Measurements from ENCODE around the gene PRM1. TPM values are rescaled to one million over a fixed set of nuclear protein-coding genes. Genes with fewer than 3 reads are reported as not detected.

Gene PRM1
- total RNA-seq, 1 experiment from 2014 or later, result not detected

GRCh38 chr16:11329891-11330290, 48.8 kb upstream of the PRM1 start:
- in situ Hi-C loops (cut with HindIII; ENCODE audit: low pct_unique_long_range_greater_than_20kb, low sequenced_read_pairs), result no loop called here
- DNase-seq (ENCODE audit: low read depth, low spot score) (no peak), ATAC-seq (no peak)
- H3K4me1 ChIP-seq (ENCODE audit: control insufficient read depth, insufficient read depth, low read length), result peaks cover 27% of the 10 kb centered on the region
- TF ChIP-seq, protein P1, sequence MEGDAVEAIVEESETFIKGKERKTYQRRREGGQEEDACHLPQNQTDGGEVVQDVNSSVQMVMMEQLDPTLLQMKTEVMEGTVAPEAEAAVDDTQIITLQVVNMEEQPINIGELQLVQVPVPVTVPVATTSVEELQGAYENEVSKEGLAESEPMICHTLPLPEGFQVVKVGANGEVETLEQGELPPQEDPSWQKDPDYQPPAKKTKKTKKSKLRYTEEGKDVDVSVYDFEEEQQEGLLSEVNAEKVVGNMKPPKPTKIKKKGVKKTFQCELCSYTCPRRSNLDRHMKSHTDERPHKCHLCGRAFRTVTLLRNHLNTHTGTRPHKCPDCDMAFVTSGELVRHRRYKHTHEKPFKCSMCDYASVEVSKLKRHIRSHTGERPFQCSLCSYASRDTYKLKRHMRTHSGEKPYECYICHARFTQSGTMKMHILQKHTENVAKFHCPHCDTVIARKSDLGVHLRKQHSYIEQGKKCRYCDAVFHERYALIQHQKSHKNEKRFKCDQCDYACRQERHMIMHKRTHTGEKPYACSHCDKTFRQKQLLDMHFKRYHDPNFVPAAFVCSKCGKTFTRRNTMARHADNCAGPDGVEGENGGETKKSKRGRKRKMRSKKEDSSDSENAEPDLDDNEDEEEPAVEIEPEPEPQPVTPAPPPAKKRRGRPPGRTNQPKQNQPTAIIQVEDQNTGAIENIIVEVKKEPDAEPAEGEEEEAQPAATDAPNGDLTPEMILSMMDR (IDR thresholded peaks at IDR 0.05), result no peak
- TF ChIP-seq POLR2AphosphoS5 (IDR thresholded peaks at IDR 0.05; ENCODE audit: low read depth, low read length), result no peak
- TF ChIP-seq, protein P2, sequence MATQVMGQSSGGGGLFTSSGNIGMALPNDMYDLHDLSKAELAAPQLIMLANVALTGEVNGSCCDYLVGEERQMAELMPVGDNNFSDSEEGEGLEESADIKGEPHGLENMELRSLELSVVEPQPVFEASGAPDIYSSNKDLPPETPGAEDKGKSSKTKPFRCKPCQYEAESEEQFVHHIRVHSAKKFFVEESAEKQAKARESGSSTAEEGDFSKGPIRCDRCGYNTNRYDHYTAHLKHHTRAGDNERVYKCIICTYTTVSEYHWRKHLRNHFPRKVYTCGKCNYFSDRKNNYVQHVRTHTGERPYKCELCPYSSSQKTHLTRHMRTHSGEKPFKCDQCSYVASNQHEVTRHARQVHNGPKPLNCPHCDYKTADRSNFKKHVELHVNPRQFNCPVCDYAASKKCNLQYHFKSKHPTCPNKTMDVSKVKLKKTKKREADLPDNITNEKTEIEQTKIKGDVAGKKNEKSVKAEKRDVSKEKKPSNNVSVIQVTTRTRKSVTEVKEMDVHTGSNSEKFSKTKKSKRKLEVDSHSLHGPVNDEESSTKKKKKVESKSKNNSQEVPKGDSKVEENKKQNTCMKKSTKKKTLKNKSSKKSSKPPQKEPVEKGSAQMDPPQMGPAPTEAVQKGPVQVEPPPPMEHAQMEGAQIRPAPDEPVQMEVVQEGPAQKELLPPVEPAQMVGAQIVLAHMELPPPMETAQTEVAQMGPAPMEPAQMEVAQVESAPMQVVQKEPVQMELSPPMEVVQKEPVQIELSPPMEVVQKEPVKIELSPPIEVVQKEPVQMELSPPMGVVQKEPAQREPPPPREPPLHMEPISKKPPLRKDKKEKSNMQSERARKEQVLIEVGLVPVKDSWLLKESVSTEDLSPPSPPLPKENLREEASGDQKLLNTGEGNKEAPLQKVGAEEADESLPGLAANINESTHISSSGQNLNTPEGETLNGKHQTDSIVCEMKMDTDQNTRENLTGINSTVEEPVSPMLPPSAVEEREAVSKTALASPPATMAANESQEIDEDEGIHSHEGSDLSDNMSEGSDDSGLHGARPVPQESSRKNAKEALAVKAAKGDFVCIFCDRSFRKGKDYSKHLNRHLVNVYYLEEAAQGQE (IDR thresholded peaks at IDR 0.05; ENCODE audit: insufficient read depth in 1 of 2, low read depth in 2 of 2, low read length in 1 of 2), result no peak
- no peak for TF ChIP-seq SIN3A (IDR thresholded peaks at IDR 0.05; ENCODE audit: borderline replicate concordance, insufficient read depth, low read depth, low read length)
- TF ChIP-seq TCF7L2 (IDR thresholded peaks at IDR 0.05; ENCODE audit: low read depth, low read length), result no peak
- no peaks in the 10 kb centered on the region for H3K27me3 ChIP-seq (ENCODE audit: control insufficient read depth, insufficient read depth, low read length)
- ChIA-PET POLR2A (interaction anchor here (0.6 kb wide), 1 partner anchor 66 kb away, joined by 6 read pairs; no protein-coding TSS in a partner anchor), CTCF (interaction anchor here (0.8 kb wide), 1 partner anchor 364 kb away, joined by 3 read pairs; no protein-coding TSS in a partner anchor)
- H3K36me3 ChIP-seq (ENCODE audit: control insufficient read depth, insufficient read depth, low read length), result no peaks in the 10 kb centered on the region
- peak overlapping the region; percentile 67; the same call in 1 of the 2 replicates for H3K27ac ChIP-seq (ENCODE audit: low read length)
- H3K9me3 ChIP-seq (ENCODE audit: control insufficient read depth, insufficient read depth, low read depth, low read length), result no peaks in the 10 kb centered on the region
- H3K4me3 ChIP-seq (ENCODE audit: low read depth in 2 of 2, low read length in 2 of 2), result no peak overlapping the region
- no TSS peak for BruUV-seq (replicated peaks)
- intact Hi-C loops (cut with micrococcal nuclease; ENCODE audit: unreplicated experiment), result no loop called here

GRCh38 chr16:11329071-11329491, 48.0 kb upstream of the PRM1 start:
- BruUV-seq (replicated peaks), result no TSS peak
- intact Hi-C loops (cut with micrococcal nuclease; ENCODE audit: unreplicated experiment), result no loop called here
- ATAC-seq (peak; percentile 37), DNase-seq (ENCODE audit: low read depth, low spot score) (no peak)
- Histone ChIP-seq H3K4me1 (ENCODE audit: control insufficient read depth, insufficient read depth, low read length) (peaks cover 27% of the 10 kb centered on the region), H3K36me3 (ENCODE audit: control insufficient read depth, insufficient read depth, low read length) (no peaks in the 10 kb centered on the region), H3K27ac (ENCODE audit: low read length) (peak overlapping the region; percentile 67), H3K27me3 (ENCODE audit: control insufficient read depth, insufficient read depth, low read length) (no peaks in the 10 kb centered on the region), H3K9me3 (ENCODE audit: control insufficient read depth, insufficient read depth, low read depth, low read length) (no peaks in the 10 kb centered on the region), H3K4me3 (ENCODE audit: low read depth in 2 of 2, low read length in 2 of 2) (peak overlapping the region in 1 of 2 experiments; percentile 28; a peak in 2 of 4 replicates)
- ChIA-PET CTCF (interaction anchor here (0.8 kb wide), 1 partner anchor 364 kb away, joined by 3 read pairs; no protein-coding TSS in a partner anchor), POLR2A (no interaction called here)
- TF ChIP-seq, protein P2 (IDR thresholded peaks at IDR 0.05; ENCODE audit: insufficient read depth in 1 of 2, low read depth in 2 of 2, low read length in 1 of 2), result no peak
- no peak for TF ChIP-seq TCF7L2 (IDR thresholded peaks at IDR 0.05; ENCODE audit: low read depth, low read length)
- TF ChIP-seq, protein P1 (IDR thresholded peaks at IDR 0.05), result no peak
- TF ChIP-seq SIN3A (IDR thresholded peaks at IDR 0.05; ENCODE audit: borderline replicate concordance, insufficient read depth, low read depth, low read length), result no peak
- TF ChIP-seq POLR2AphosphoS5 (IDR thresholded peaks at IDR 0.05; ENCODE audit: low read depth, low read length), result no peak
- in situ Hi-C loops (cut with HindIII; ENCODE audit: low pct_unique_long_range_greater_than_20kb, low sequenced_read_pairs), result no loop called here

Measured in Panc1 (cell line).